ENCODE data around the gene BBS2. TPM values are rescaled to one million over a fixed set of nuclear protein-coding genes. Genes with fewer than 3 reads are reported as not detected.

Gene BBS2, protein sequence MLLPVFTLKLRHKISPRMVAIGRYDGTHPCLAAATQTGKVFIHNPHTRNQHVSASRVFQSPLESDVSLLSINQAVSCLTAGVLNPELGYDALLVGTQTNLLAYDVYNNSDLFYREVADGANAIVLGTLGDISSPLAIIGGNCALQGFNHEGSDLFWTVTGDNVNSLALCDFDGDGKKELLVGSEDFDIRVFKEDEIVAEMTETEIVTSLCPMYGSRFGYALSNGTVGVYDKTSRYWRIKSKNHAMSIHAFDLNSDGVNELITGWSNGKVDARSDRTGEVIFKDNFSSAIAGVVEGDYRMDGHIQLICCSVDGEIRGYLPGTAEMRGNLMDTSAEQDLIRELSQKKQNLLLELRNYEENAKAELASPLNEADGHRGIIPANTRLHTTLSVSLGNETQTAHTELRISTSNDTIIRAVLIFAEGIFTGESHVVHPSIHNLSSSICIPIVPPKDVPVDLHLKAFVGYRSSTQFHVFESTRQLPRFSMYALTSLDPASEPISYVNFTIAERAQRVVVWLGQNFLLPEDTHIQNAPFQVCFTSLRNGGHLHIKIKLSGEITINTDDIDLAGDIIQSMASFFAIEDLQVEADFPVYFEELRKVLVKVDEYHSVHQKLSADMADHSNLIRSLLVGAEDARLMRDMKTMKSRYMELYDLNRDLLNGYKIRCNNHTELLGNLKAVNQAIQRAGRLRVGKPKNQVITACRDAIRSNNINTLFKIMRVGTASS
- total RNA-seq: 7.4 and 12.3 TPM in 2 replicates

DNA sequence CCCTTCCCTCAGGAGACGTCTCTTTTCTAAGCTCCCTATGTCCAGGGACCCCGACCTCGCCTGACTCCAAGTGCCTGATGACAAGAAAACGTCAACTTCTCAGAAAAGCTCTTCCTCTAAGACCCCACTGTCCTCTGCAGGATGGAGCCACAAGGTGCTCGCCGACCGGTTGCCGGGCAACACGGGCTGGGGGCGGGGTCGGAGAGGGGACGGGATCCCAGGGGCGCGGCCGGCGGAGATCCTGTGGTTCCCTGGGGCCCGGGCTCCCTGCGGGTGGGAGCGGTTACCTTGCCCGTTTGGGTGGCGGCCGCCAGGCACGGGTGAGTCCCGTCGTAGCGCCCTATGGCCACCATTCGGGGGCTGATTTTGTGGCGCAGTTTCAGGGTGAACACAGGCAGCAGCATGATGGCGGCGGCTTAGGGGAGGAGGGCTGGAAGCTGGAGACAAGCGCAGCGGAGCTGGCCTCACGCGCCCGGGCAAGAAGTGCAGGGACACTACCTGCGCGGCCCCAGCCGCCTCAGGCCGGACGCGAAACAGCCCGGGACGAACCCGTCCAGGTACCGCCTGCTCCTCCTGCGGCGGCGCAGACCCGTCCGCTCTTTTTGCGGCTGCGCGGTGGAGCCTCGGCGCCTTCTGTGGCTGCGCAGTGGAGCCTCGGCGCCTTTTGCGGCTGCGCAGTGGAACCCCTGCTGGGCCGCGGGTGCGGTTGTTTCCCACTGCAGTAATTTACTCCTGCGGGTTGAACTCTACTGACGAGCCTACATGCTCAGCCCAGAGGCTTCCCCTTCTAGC is at the start of gene BBS2:
TSS of gene BBS2 (minus strand) at position 566 of the 792 bp plus-strand sequence. CDS start at position 404, 162 bp downstream.
- Mint-ChIP-seq H3K9me3 (no peaks in the 10 kb centered on the region), H3K36me3 (ENCODE audit: low read depth) (peaks cover 3% of the 10 kb centered on the region), H3K4me1 (ENCODE audit: low read depth) (peaks cover 9% of the 10 kb centered on the region), H3K27me3 (ENCODE audit: insufficient read depth) (no peaks in the 10 kb centered on the region), H3K4me3 (peak within 1 kb of the TSS; percentile 84), H3K27ac (peak within 1 kb of the TSS; percentile 74)
- intact Hi-C loops (cut with micrococcal nuclease): loop anchor here (1.0 kb wide), 1 partner anchor 68 kb away; the partner anchor contains the start of genes NUDT21 and OGFOD1
- DNase-seq (ENCODE audit: low spot score): peak; percentile 85

DNA sequence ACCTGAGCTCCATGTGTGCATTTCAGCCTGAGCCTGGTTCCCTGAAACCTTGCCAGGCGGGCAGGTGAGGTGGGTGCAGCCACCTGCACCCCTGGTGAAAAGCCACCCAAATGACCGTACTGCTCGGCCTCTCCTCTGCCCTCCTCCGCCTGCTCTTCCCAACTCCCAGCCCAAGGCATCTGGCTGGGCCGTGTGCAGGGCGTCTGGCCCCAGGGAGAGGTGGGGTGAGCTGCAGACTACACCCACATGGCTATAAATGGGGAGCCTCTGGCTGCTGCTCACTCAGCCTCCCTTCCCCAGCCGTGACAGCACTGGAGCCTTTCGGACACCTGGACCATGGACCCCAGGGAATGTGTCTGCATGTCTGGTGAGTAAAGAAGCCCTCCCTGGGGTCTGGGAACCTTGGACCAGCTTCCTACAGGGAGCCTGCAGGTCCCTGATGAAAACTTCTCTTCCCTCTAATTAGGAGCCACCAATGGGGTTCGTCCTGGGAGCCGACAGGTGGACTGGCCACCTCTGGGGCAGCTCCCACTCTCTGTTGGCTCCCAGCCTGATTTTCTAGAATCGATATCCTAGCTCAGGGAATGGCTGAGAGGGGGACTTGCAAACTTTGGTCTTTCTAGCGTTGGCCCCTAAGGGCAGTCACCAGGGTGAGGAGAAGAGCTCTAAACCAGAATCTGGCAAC is 45.1 kb upstream of the BBS2 start, which contains the start of gene MT4:
TSS of gene MT4 (plus strand) at position 281 of the 685 bp plus-strand sequence. CDS start at position 337, 56 bp downstream.
- peaks cover 25% of the 10 kb centered on the region for H3K27me3 Mint-ChIP-seq (ENCODE audit: insufficient read depth)
- no peaks in the 10 kb centered on the region for H3K36me3 Mint-ChIP-seq (ENCODE audit: low read depth)
- H3K4me1 Mint-ChIP-seq (ENCODE audit: low read depth): peaks cover 6% of the 10 kb centered on the region
- H3K9me3 Mint-ChIP-seq: no peaks in the 10 kb centered on the region
- no peak within 1 kb of the TSS for H3K4me3 Mint-ChIP-seq
- H3K27ac Mint-ChIP-seq: no peak within 1 kb of the TSS
- intact Hi-C loops (cut with micrococcal nuclease): no loop called here
- DNase-seq (ENCODE audit: low spot score): no peak

DNA sequence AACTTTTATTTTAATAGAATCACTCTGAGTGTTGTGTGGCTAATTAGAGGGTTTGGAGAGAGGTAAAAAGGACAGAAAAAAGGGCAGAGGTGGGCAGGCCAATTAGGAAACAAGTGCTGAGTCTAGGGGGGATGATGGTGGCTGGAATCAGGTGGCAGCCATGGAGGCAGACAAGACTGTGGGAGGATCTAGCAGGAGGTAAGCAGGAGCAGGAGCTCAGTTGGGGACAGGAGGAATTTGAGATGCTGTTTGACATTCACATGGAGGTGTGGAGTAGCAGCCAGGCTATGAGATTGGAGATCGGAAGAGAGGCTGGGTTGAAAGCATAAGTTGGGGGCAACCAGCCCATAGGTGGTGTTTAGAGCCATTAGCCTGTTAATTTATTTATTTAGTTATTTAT is 41.3 kb upstream of the BBS2 start:
- Mint-ChIP-seq H3K36me3 (ENCODE audit: low read depth) (no peaks in the 10 kb centered on the region), H3K4me3 (no peak overlapping the region), H3K9me3 (no peaks in the 10 kb centered on the region), H3K27me3 (ENCODE audit: insufficient read depth) (peaks cover 19% of the 10 kb centered on the region), H3K4me1 (ENCODE audit: low read depth) (no peaks in the 10 kb centered on the region), H3K27ac (no peak overlapping the region)
- intact Hi-C loops (cut with micrococcal nuclease): no loop called here
- DNase-seq (ENCODE audit: low spot score): no peak

DNA sequence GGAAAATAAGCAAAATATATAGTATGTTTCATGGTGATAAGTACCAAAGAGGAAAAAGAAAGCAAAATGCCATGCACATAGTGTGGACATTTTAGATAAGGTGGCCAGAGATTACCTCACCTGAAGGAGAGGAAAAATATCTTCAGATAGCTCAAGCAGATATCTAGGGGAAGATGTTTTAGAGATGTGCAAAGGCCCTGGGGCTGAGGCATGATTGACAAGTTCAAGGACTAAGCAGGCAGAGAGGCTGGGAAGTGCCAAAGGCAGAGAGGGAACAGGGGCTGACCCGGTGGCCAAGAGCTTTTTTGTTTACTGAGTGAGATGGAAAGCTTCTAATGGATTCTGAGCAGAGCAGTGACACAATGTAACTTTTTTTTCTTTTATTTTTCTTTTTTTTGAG is 40.6 kb upstream of the BBS2 start:
- no peak for DNase-seq (ENCODE audit: low spot score)
- H3K4me3 Mint-ChIP-seq: no peak overlapping the region
- no peaks in the 10 kb centered on the region for H3K9me3 Mint-ChIP-seq
- intact Hi-C loops (cut with micrococcal nuclease): no loop called here
- peaks cover 15% of the 10 kb centered on the region for H3K27me3 Mint-ChIP-seq (ENCODE audit: insufficient read depth)
- no peaks in the 10 kb centered on the region for H3K4me1 Mint-ChIP-seq (ENCODE audit: low read depth)
- no peak overlapping the region for H3K27ac Mint-ChIP-seq
- H3K36me3 Mint-ChIP-seq (ENCODE audit: low read depth): no peaks in the 10 kb centered on the region

DNA sequence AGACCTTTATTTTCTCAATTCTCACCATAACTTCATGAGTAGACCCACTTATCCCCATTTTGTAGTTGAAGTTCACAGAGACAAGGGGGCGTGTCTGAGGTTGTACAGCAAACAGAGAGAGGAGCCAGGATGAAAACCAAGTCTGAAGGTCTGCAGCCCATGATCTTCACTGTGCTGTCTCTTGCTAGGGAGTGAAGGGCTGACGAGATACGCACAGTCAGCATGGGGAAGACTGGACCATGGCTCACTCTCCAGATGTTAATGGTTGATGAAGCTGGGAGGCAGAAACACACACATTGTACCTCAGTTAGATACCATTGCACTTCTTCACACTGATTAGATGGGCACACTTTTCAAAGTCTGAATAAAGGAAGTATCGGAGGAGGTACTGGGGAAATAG is 39.3 kb upstream of the BBS2 start:
- Mint-ChIP-seq H3K4me1 (ENCODE audit: low read depth) (no peaks in the 10 kb centered on the region), H3K36me3 (ENCODE audit: low read depth) (no peaks in the 10 kb centered on the region), H3K4me3 (no peak overlapping the region), H3K27me3 (ENCODE audit: insufficient read depth) (peaks cover 24% of the 10 kb centered on the region), H3K9me3 (no peaks in the 10 kb centered on the region), H3K27ac (no peak overlapping the region)
- intact Hi-C loops (cut with micrococcal nuclease): no loop called here
- DNase-seq (ENCODE audit: low spot score): no peak

DNA sequence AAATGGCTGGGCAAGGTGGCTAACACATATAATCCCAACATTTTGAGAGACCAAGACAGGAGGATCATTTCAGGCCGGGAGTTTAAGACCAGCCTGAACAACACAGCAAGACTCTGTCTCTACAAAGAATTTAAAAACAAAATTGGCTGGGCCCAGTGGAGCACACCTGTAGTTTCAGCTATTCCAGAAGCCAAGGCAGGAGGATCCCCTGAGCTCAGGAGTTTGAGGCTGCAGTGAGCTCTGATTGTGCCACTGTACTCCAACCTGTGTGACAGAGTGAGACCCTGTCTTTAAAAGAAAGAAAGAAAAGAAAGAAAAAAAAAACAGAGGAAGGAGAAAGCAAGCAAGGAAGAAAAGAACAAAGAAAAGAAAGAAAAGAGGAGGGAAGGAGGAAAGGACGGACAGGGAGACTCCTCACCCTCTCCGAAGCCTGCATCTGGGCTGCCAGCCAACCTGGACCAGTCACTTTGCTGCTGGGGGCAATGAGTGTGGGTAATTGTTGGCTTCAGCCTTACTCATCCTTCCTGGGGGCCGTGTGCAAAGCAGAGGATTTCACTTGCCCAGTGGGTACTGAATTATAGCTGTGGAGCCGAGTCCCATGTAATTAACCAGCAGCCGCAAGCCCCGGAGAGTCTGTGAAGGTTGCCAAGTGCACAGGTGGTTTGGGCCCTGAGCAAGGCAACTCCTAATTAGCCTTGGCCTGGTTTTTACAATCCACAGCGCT is 38.4 kb upstream of the BBS2 start:
- Mint-ChIP-seq H3K9me3 (no peaks in the 10 kb centered on the region), H3K4me1 (ENCODE audit: low read depth) (no peaks in the 10 kb centered on the region), H3K27ac (no peak overlapping the region), H3K27me3 (ENCODE audit: insufficient read depth) (peaks cover 30% of the 10 kb centered on the region), H3K4me3 (no peak overlapping the region), H3K36me3 (ENCODE audit: low read depth) (no peaks in the 10 kb centered on the region)
- no peak for DNase-seq (ENCODE audit: low spot score)
- intact Hi-C loops (cut with micrococcal nuclease): no loop called here

DNA sequence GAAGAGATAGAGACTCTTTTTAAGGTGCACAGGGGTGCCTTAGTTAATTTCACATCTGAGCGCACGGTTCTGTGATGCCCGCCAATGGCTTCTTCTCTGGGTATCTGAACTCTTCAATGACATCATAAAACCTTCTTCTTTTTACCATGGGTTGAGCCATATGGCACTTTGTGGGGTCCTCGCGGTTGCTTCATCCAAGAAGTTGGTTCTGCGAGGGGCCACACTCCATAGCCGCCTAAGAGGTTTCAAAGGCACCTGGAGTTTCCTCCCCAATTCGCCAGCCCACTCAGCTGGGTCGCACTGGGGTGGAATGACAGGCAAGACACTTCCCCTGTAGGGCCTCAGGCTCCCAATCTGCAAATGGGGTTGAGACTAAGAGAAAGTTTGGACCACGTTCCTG is 34.6 kb upstream of the BBS2 start:
- Mint-ChIP-seq H3K36me3 (ENCODE audit: low read depth) (no peaks in the 10 kb centered on the region), H3K4me1 (ENCODE audit: low read depth) (peaks cover 4% of the 10 kb centered on the region), H3K27ac (no peak overlapping the region), H3K9me3 (no peaks in the 10 kb centered on the region), H3K27me3 (ENCODE audit: insufficient read depth) (peaks cover 23% of the 10 kb centered on the region), H3K4me3 (no peak overlapping the region)
- DNase-seq (ENCODE audit: low spot score): no peak
- intact Hi-C loops (cut with micrococcal nuclease): no loop called here

DNA sequence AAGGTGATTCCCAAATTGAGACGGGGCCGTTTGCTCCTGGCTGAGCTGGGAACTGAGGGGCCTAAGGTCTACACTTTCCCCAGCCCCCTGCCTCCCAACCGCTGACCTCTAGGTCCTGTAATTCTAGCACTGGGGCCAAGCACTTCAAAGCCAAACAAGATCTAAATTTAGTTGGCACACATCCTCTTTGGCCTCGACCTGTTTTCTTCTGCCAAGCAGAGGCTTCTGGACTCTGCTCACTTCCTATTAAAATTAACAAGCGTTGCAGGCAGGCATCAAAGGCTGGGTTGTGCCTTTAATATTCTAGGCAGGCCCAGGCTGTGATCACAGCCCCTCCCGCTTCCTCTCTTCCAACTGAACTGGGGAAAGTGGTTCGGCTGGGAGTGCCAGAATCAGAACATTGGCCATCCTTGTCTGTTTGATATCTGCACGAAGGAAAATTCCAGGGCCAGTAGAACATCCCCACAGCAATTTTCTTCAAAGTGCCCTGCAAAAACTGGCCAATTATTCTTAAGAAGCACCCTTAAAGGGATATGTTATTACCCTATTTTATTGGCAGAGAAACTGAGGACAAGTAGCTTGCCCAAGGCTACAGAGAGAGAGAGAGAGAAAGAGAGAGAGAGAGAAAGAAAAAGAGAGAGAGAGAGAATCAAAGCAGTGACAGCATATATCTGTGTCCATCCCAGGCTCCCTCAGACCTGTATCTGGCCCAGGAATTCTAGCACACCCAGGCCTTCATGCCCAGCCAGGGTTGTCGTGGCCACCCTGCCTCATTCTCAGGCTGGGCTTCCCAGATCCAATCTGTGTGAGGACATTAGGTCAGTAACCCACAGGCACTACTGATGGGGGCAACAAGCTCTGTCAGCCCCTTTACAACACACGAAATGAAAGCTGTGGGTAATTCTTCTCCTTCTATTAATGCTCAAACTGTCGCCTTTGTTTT is 32.2 kb upstream of the BBS2 start:
- no peak overlapping the region for H3K4me3 Mint-ChIP-seq
- H3K9me3 Mint-ChIP-seq: no peaks in the 10 kb centered on the region
- intact Hi-C loops (cut with micrococcal nuclease): no loop called here
- peaks cover 22% of the 10 kb centered on the region for H3K27me3 Mint-ChIP-seq (ENCODE audit: insufficient read depth)
- H3K4me1 Mint-ChIP-seq (ENCODE audit: low read depth): peaks cover 18% of the 10 kb centered on the region
- no peaks in the 10 kb centered on the region for H3K36me3 Mint-ChIP-seq (ENCODE audit: low read depth)
- DNase-seq (ENCODE audit: low spot score): no peak
- no peak overlapping the region for H3K27ac Mint-ChIP-seq

DNA sequence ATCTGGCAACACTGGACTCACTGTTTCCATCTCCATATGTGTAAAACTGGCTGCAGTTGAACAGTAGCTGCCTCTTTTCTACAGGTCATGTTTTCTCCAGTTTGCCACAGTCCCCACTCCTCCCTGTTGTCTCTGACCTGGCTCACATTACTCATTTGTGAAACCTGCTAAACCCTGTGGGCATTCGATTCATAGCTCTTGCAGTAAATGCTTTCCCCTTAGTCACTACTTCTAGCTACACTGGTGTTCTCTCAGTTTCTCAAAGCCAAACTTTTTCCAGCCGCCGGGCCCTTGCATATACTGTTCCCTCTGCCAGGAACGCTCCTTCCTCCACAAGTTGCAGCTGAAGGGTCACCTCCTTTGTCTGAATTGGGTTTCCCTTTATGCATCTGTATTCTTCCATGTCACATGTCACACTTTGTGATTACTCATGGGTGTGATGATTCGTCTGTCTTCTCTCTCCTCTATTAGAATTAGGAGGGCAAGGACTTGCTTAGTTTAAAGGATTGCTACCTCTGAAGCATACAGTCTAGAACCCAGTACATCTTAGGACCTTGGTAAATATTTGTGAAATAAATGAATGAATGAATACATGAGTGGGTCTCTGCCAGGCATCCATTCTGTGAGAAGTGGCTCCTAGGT is 30.0 kb upstream of the BBS2 start:
- H3K36me3 Mint-ChIP-seq (ENCODE audit: low read depth): no peaks in the 10 kb centered on the region
- intact Hi-C loops (cut with micrococcal nuclease): no loop called here
- no peak overlapping the region for H3K4me3 Mint-ChIP-seq
- no peak overlapping the region for H3K27ac Mint-ChIP-seq
- peaks cover 22% of the 10 kb centered on the region for H3K27me3 Mint-ChIP-seq (ENCODE audit: insufficient read depth)
- no peaks in the 10 kb centered on the region for H3K9me3 Mint-ChIP-seq
- DNase-seq (ENCODE audit: low spot score): no peak
- H3K4me1 Mint-ChIP-seq (ENCODE audit: low read depth): peaks cover 21% of the 10 kb centered on the region

DNA sequence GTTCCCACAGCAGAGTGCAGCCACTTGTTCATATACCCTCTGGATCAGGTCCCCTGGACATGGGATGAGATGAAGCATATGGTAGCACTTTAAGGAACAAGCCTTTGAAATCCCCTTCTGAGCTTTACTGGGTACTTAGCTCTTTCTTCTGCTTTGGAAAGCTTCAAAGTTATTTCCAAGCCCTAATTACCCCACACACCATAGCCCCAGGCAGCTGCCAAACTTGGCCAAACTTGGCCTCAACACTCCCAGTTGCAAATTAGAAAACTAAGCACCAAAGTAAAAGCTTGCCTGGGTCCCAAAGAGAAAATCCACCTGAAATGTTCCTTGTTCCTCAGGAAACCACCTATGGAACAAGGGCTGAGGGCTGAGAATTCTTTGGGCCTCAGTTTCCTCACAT is 29.3 kb upstream of the BBS2 start:
- no peak for DNase-seq (ENCODE audit: low spot score)
- intact Hi-C loops (cut with micrococcal nuclease): no loop called here
- no peaks in the 10 kb centered on the region for H3K36me3 Mint-ChIP-seq (ENCODE audit: low read depth)
- H3K27ac Mint-ChIP-seq: no peak overlapping the region
- H3K4me3 Mint-ChIP-seq: no peak overlapping the region
- peaks cover 16% of the 10 kb centered on the region for H3K27me3 Mint-ChIP-seq (ENCODE audit: insufficient read depth)
- H3K4me1 Mint-ChIP-seq (ENCODE audit: low read depth): peaks cover 21% of the 10 kb centered on the region
- no peaks in the 10 kb centered on the region for H3K9me3 Mint-ChIP-seq

Measured in activated T-helper 1 cell treated with anti-CD3 and anti-CD28 coated beads, Interleukin-12 subunit alpha, Interleukin-12 subunit beta, Interleukin-2, Interleukin-4 antibody, amounts not matched to agents 30 ng/mL and 10 ng/mL and 1 ng/mL, durations not matched to agents 14 hours and 24 hours and 36 hours (primary cell).